Keratinocyte (primary cell): ENCODE measurements around the gene NGDN. TPM values are rescaled to one million over a fixed set of nuclear protein-coding genes. Genes with fewer than 3 reads are reported as not detected.

Source experiments
- DNase-seq: peaks from one replicate; pipeline ENCODE4 v3.0.0-alpha.2; 2011; ENCODE audit warnings: low read depth, missing footprints, low spot score
- FAIRE-seq: peaks from 2 replicates; lab custom pipeline; 2011; peaks lifted over from hg19 to GRCh38; lab: Jason Lieb, UNC
- H2AFZ ChIP-seq: 2 replicates; pipeline ENCODE4 v1.6.0; 2012; ENCODE audit warnings: low read length, control low read depth, inconsistent platforms; ENCODE audit not compliant: control insufficient read depth
- H3K27ac ChIP-seq: 2 replicates; pipeline ENCODE4 v1.5.1; 2011; ENCODE audit warnings: low read length; ENCODE audit not compliant: control insufficient read depth, insufficient read depth
- H3K27me3 ChIP-seq: 3 replicates; pipeline ENCODE4 v1.6.0; 2011; ENCODE audit warnings: low read length; ENCODE audit not compliant: control insufficient read depth, insufficient read depth; ENCODE audit errors: extremely low read depth
- H3K36me3 ChIP-seq, 2 experiments: 2 replicates in 1 of 2; 3 replicates in 1 of 2; pipeline ENCODE4 v1.5.1; 2011; ENCODE audit warnings: low read length in 2 of 2, mild to moderate bottlenecking in 1 of 2; ENCODE audit not compliant: control insufficient read depth in 2 of 2, insufficient read depth in 2 of 2; ENCODE audit errors: extremely low read depth in 1 of 2
- H3K4me1 ChIP-seq: 3 replicates; pipeline ENCODE4 v1.5.1; 2011; ENCODE audit warnings: low read length; ENCODE audit not compliant: control insufficient read depth, insufficient read depth; ENCODE audit errors: extremely low read depth
- H3K4me2 ChIP-seq: 3 replicates; pipeline ENCODE4 v1.6.0; 2011; ENCODE audit warnings: low read depth, low read length; ENCODE audit not compliant: control insufficient read depth, insufficient read depth; ENCODE audit errors: extremely low read depth
- H3K4me3 ChIP-seq, 3 experiments: fragments of 200-600 bp in 1 of 3; sonication (generic) in 1 of 3; 2 replicates in 2 of 3; 3 replicates in 1 of 3; pipeline ENCODE4 v1.5.1; 2011 to 2016; ENCODE audit warnings: low read length in 3 of 3, mild to moderate bottlenecking in 3 of 3, control low read depth in 2 of 3, inconsistent platforms in 1 of 3, low read depth in 1 of 3, mixed read lengths in 1 of 3, mixed run types in 1 of 3, moderate library complexity in 1 of 3; ENCODE audit not compliant: control insufficient read depth in 2 of 3, insufficient read depth in 2 of 3; ENCODE audit errors: extremely low read depth in 1 of 3
- H3K79me2 ChIP-seq: 2 replicates; pipeline ENCODE4 v1.6.0; 2012; ENCODE audit warnings: low read length; ENCODE audit not compliant: control insufficient read depth, insufficient read depth
- H3K9ac ChIP-seq: 3 replicates; pipeline ENCODE4 v1.6.0; 2011; ENCODE audit warnings: low read length; ENCODE audit not compliant: control insufficient read depth, insufficient read depth; ENCODE audit errors: extremely low read depth
- H3K9me1 ChIP-seq: 3 replicates; pipeline ENCODE4 v1.6.0; 2011; ENCODE audit warnings: low read length; ENCODE audit not compliant: control insufficient read depth, insufficient read depth; ENCODE audit errors: extremely low read depth
- H3K9me3 ChIP-seq: 2 replicates; pipeline ENCODE4 v1.5.1; 2012; ENCODE audit warnings: low read depth, low read length; ENCODE audit not compliant: control insufficient read depth
- H4K20me1 ChIP-seq: 3 replicates; pipeline ENCODE4 v1.6.0; 2011; ENCODE audit warnings: low read length; ENCODE audit not compliant: control insufficient read depth, insufficient read depth; ENCODE audit errors: extremely low read depth
- CTCF ChIP-seq, 3 experiments: IDR thresholded peaks in 1 of 3; conservative IDR thresholded peaks in 1 of 3; optimal IDR thresholded peaks in 1 of 3; 2 replicates in 2 of 3; 3 replicates in 1 of 3; pipeline versions ENCODE3 to v1.5.1; 2011; ENCODE audit warnings: low read length in 3 of 3, mild to moderate bottlenecking in 3 of 3, moderate library complexity in 2 of 3, control low read depth in 1 of 3, inconsistent platforms in 1 of 3; ENCODE audit not compliant: insufficient read depth in 2 of 3; ENCODE audit errors: extremely low read depth in 1 of 3
- EZH2 ChIP-seq: IDR thresholded peaks from one replicate; pipeline ENCODE4 v1.6.1; 2012; ENCODE audit warnings: inconsistent platforms, mild to moderate bottlenecking, low read length, moderate library complexity
- dilution Hi-C: fragments of 300-500 bp; cut with MboI; formaldehyde crosslinking; loops from one replicate; pipeline ENCODE4 v1.7.0; 2020; ENCODE audit warnings: low sequenced_read_pairs; ENCODE audit not compliant: extremely low pct_ligation_motif_present
- polyA plus RNA-seq, 5 experiments: library from polyadenylated mRNA; depleted of rRNA in 3 of 5; stranded (reverse) in 3 of 5; stranded (forward) in 1 of 5; unstranded in 1 of 5; fragments of >200 nt; gene quantifications; 1 replicate in 1 of 5; 2 replicates in 3 of 5; 3 replicates in 1 of 5; pipeline versions ENCODE4 v1.2.1 to v1.2.3, GENCODE V29; 2011 to 2012; ENCODE audit warnings: missing spikeins in 2 of 5, low read depth in 1 of 5, low replicate concordance in 1 of 5

Gene NGDN
- polyA plus RNA-seq, 1 donor (not counting 4 experiments of a cell fraction or from before 2014, with no cell fraction given) = 58.7 TPM

GRCh38 chr14:23433457-23433856 is 36.0 kb upstream of the NGDN start:
- no peak for TF ChIP-seq EZH2
- no peak for TF ChIP-seq CTCF (optimal IDR thresholded peaks at IDR 0.05 in 1 of 3, IDR thresholded peaks at IDR 0.05 in 1 of 3, conservative IDR thresholded peaks at IDR 0.05 in 1 of 3; ENCODE audit: extremely low read depth in 1 of 3, insufficient read depth in 2 of 3, low read length in 3 of 3)
- Histone ChIP-seq H3K4me3 (no peak overlapping the region), H4K20me1 (no peaks in the 10 kb centered on the region), H2AFZ (no peak overlapping the region), H3K79me2 (no peaks in the 10 kb centered on the region), H3K4me1 (no peaks in the 10 kb centered on the region), H3K9me1 (no peaks in the 10 kb centered on the region), H3K9ac (no peak overlapping the region), H3K27me3 (peaks cover 2% of the 10 kb centered on the region), H3K4me2 (no peak overlapping the region), H3K36me3 (no peaks in the 10 kb centered on the region), H3K27ac (no peak overlapping the region), H3K9me3 (no peaks in the 10 kb centered on the region)
- FAIRE-seq = no peak
- dilution Hi-C loops = no loop called here
- DNase-seq = no peak

GRCh38 chr14:23434488-23435222 is 34.8 kb upstream of the NGDN start:
- dilution Hi-C loops = no loop called here
- Histone ChIP-seq H3K27me3 (peaks cover 2% of the 10 kb centered on the region), H4K20me1 (no peaks in the 10 kb centered on the region), H3K9me3 (no peaks in the 10 kb centered on the region), H3K9me1 (no peaks in the 10 kb centered on the region), H3K27ac (no peak overlapping the region), H3K36me3 (no peaks in the 10 kb centered on the region), H3K79me2 (no peaks in the 10 kb centered on the region), H3K4me3 (no peak overlapping the region), H3K4me2 (no peak overlapping the region), H3K9ac (no peak overlapping the region), H3K4me1 (no peaks in the 10 kb centered on the region), H2AFZ (no peak overlapping the region)
- FAIRE-seq (no peak), DNase-seq (no peak)
- TF ChIP-seq EZH2 (no peak), CTCF (optimal IDR thresholded peaks at IDR 0.05 in 1 of 3, IDR thresholded peaks at IDR 0.05 in 1 of 3, conservative IDR thresholded peaks at IDR 0.05 in 1 of 3; ENCODE audit: extremely low read depth in 1 of 3, insufficient read depth in 2 of 3, low read length in 3 of 3) (no peak)
